ENCODE data around the gene MINDY4.

The MINDY4 gene

DNA sequence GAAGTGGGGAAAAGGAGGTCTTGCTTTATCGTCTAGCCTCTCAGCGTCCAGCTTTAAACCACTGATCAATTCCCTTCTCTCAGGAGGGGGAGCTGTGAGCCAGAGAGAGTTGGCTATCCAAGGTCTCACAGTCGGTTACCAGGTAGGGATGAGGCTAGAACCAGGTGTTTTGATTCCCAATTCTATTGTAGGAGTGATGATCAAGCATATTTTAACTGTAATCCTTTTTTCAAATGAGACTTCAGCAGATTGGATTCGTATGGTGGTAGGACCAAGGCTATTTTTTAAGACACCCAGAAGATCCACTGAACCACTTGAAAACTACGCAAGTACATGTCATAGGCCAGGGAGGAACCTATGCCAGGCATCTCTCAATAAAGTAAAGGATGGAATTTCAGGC lies 8.4 kb downstream of the MINDY4 start:
- H3K4me1 ChIP-seq (ENCODE audit: control insufficient read depth, low read length), result no peaks in the 10 kb centered on the region
- H3K36me3 ChIP-seq (ENCODE audit: control insufficient read depth, low read length), result peaks cover 7% of the 10 kb centered on the region; the same call in 1 of the 2 replicates
- H3K4me2 ChIP-seq (ENCODE audit: low read length), result no peak overlapping the region
- no peaks in the 10 kb centered on the region for H3K9me2 ChIP-seq (replicated peaks; ENCODE audit: control insufficient read depth, low read length)
- no peak overlapping the region for H3K27ac ChIP-seq (ENCODE audit: low read depth, low read length)
- H3K4me3 ChIP-seq (ENCODE audit: low read length), result no peak overlapping the region
- H3K9me3 ChIP-seq (ENCODE audit: control insufficient read depth, insufficient read depth, low read length), result no peaks in the 10 kb centered on the region
- TF ChIP-seq, protein P1, sequence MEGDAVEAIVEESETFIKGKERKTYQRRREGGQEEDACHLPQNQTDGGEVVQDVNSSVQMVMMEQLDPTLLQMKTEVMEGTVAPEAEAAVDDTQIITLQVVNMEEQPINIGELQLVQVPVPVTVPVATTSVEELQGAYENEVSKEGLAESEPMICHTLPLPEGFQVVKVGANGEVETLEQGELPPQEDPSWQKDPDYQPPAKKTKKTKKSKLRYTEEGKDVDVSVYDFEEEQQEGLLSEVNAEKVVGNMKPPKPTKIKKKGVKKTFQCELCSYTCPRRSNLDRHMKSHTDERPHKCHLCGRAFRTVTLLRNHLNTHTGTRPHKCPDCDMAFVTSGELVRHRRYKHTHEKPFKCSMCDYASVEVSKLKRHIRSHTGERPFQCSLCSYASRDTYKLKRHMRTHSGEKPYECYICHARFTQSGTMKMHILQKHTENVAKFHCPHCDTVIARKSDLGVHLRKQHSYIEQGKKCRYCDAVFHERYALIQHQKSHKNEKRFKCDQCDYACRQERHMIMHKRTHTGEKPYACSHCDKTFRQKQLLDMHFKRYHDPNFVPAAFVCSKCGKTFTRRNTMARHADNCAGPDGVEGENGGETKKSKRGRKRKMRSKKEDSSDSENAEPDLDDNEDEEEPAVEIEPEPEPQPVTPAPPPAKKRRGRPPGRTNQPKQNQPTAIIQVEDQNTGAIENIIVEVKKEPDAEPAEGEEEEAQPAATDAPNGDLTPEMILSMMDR (IDR thresholded peaks at IDR 0.05; ENCODE audit: low read depth, low read length, poor library complexity, severe bottlenecking), result no peak
- TF ChIP-seq EZH2phosphoT487 (IDR thresholded peaks at IDR 0.05; ENCODE audit: borderline replicate concordance, low read length), result no peak
- no peaks in the 10 kb centered on the region for H3K27me3 ChIP-seq (ENCODE audit: control insufficient read depth, low read length)
- H3K79me2 ChIP-seq (ENCODE audit: control insufficient read depth, low read length), result no peaks in the 10 kb centered on the region
- H4K20me1 ChIP-seq (ENCODE audit: control insufficient read depth, insufficient read depth, low read depth, low read length), result no peaks in the 10 kb centered on the region
- H3F3A ChIP-seq (ENCODE audit: control insufficient read depth, insufficient read depth), result no peaks in the 10 kb centered on the region

DNA sequence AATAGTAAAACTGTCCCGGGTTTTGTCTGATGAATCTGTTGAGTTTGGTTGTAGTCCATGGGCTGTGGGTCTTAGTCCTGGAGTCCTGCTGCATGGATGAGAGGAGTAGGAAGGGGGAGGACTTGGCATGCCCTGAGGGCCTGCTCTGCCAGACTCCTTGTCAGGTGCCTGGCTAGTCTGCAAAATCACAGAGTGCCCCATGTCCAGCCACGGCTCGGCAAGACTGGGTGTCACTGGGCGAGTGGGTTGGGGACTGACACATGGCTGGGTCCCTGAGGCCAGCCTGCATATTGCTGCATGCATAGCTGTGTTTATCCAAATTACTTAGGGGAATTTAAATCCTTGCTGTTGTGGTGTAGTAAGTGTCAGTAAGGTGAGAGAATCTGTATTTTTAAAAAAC lies 9.7 kb downstream of the MINDY4 start:
- Histone ChIP-seq H3K9me2 (replicated peaks; ENCODE audit: control insufficient read depth, low read length) (no peaks in the 10 kb centered on the region), H3K27me3 (ENCODE audit: control insufficient read depth, low read length) (no peaks in the 10 kb centered on the region), H3K4me2 (ENCODE audit: low read length) (no peak overlapping the region), H3K27ac (ENCODE audit: low read depth, low read length) (no peak overlapping the region), H4K20me1 (ENCODE audit: control insufficient read depth, insufficient read depth, low read depth, low read length) (no peaks in the 10 kb centered on the region), H3K4me3 (ENCODE audit: low read length) (no peak overlapping the region), H3K9me3 (ENCODE audit: control insufficient read depth, insufficient read depth, low read length) (no peaks in the 10 kb centered on the region), H3K79me2 (ENCODE audit: control insufficient read depth, low read length) (no peaks in the 10 kb centered on the region), H3F3A (ENCODE audit: control insufficient read depth, insufficient read depth) (no peaks in the 10 kb centered on the region), H3K4me1 (ENCODE audit: control insufficient read depth, low read length) (no peaks in the 10 kb centered on the region), H3K36me3 (ENCODE audit: control insufficient read depth, low read length) (peaks cover 7% of the 10 kb centered on the region; the same call in 1 of the 2 replicates)
- TF ChIP-seq EZH2phosphoT487 (IDR thresholded peaks at IDR 0.05; ENCODE audit: borderline replicate concordance, low read length), result no peak
- TF ChIP-seq, protein P1 (IDR thresholded peaks at IDR 0.05; ENCODE audit: low read depth, low read length, poor library complexity, severe bottlenecking), result no peak

DNA sequence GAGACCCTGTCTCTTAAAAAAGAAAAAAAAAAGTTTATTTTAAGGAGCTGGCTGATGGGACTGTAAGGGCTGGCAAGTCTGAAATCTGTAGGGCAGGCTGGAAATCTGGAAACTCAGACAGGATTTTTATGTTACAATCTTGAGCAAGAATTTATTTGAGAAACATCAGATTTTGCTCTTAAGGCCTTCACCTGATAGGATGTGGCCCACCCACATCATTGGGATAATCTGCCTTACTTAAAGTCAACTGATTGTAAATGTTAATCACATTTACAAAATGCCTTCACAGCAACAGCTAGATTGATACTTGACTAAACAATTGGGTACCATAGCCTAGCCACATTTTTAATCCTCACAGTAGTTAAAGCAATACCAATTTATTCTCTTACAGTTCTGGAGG lies 11.5 kb downstream of the MINDY4 start:
- TF ChIP-seq, protein P1 (IDR thresholded peaks at IDR 0.05; ENCODE audit: low read depth, low read length, poor library complexity, severe bottlenecking), result no peak
- no peak for TF ChIP-seq EZH2phosphoT487 (IDR thresholded peaks at IDR 0.05; ENCODE audit: borderline replicate concordance, low read length)
- H4K20me1 ChIP-seq (ENCODE audit: control insufficient read depth, insufficient read depth, low read depth, low read length), result no peaks in the 10 kb centered on the region
- H3K36me3 ChIP-seq (ENCODE audit: control insufficient read depth, low read length), result peaks cover 9% of the 10 kb centered on the region; the same call in 1 of the 2 replicates

More for the DNA sequence above, 11.5 kb downstream of the MINDY4 start:
- Histone ChIP-seq H3K9me2 (replicated peaks; ENCODE audit: control insufficient read depth, low read length) (no peaks in the 10 kb centered on the region), H3K4me2 (ENCODE audit: low read length) (no peak overlapping the region), H3K27ac (ENCODE audit: low read depth, low read length) (no peak overlapping the region), H3K79me2 (ENCODE audit: control insufficient read depth, low read length) (no peaks in the 10 kb centered on the region), H3K4me1 (ENCODE audit: control insufficient read depth, low read length) (no peaks in the 10 kb centered on the region), H3K4me3 (ENCODE audit: low read length) (no peak overlapping the region), H3F3A (ENCODE audit: control insufficient read depth, insufficient read depth) (no peaks in the 10 kb centered on the region), H3K27me3 (ENCODE audit: control insufficient read depth, low read length) (no peaks in the 10 kb centered on the region), H3K9me3 (ENCODE audit: control insufficient read depth, insufficient read depth, low read length) (no peaks in the 10 kb centered on the region)
